IPS-15b (cell line): ENCODE data around the gene MOGAT3.

Experiments used
- H3K27me3 ChIP-seq: one replicate; pipeline ENCODE4 v1.6.1; 2013; ENCODE audit warnings: low read length; ENCODE audit not compliant: control insufficient read depth, insufficient read depth
- H3K36me3 ChIP-seq: one replicate; pipeline ENCODE4 v1.6.1; 2013; ENCODE audit warnings: low read length; ENCODE audit not compliant: control insufficient read depth, insufficient read depth
- H3K4me1 ChIP-seq: one replicate; pipeline ENCODE4 v1.6.1; 2013; ENCODE audit warnings: mild to moderate bottlenecking, low read length; ENCODE audit not compliant: control insufficient read depth, insufficient read depth
- H3K4me3 ChIP-seq: one replicate; pipeline ENCODE4 v1.5.1; 2013; ENCODE audit warnings: low read depth, low read length
- H3K9ac ChIP-seq: one replicate; pipeline ENCODE4 v1.6.1; 2013; ENCODE audit warnings: low read depth, mild to moderate bottlenecking, low read length
- H3K9me3 ChIP-seq: one replicate; pipeline ENCODE4 v1.6.1; 2013; ENCODE audit warnings: mild to moderate bottlenecking, low read length; ENCODE audit not compliant: control insufficient read depth, insufficient read depth

MOGAT3 gene

DNA sequence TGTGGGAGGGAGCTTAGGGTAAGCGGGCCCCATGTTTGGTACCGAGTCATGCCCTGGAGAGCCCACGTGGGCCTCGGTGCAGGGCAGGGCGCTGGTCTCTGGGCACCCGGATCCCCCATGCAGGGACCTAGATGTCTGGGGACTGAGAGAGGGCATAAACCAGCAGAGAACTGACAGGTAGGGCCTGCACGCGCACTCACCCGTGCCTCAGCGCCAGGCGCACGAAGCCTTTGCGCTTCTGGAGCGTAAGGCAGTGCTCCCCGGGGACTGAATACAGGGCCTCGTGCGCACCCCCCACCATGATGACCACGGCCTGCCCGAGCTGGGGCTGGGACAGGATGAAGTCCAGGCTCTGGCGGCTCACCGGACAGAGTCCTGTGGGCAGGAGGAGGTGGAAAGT, 2.8 kb downstream of the MOGAT3 start:
- Histone ChIP-seq H3K9ac (no peak overlapping the region), H3K4me1 (peaks cover 3% of the 10 kb centered on the region), H3K9me3 (no peaks in the 10 kb centered on the region), H3K36me3 (no peaks in the 10 kb centered on the region), H3K4me3 (no peak overlapping the region), H3K27me3 (peaks cover 7% of the 10 kb centered on the region)

DNA sequence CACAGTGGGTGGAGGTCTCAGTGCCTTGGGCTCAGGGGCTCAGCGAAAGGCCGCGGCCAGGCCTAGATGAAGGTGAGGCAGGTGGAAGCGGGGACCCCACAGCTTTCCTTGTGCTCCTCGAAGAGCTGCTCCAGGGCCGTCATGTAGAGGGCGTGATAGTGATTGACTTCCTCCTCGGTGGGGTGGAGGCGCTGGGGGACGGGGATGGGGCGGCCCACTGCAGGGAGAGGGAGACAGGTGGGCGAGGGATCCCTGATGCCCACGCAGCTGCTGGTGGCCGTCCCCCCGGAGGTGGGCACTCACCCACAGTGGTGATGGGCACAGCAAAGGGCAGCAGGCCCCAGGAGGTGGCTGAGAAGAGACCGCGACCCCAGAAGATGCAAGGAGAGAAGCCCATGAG, 5.0 kb downstream of the MOGAT3 start:
- Histone ChIP-seq H3K9ac (no peak overlapping the region), H3K4me1 (peaks cover 3% of the 10 kb centered on the region), H3K27me3 (no peaks in the 10 kb centered on the region), H3K36me3 (no peaks in the 10 kb centered on the region), H3K9me3 (no peaks in the 10 kb centered on the region), H3K4me3 (no peak overlapping the region)

GRCh38 chr7:101189109-101189508, 11.7 kb downstream of the MOGAT3 start:
- Histone ChIP-seq H3K36me3 (no peaks in the 10 kb centered on the region), H3K4me1 (no peaks in the 10 kb centered on the region), H3K9ac (no peak overlapping the region), H3K4me3 (no peak overlapping the region), H3K9me3 (no peaks in the 10 kb centered on the region), H3K27me3 (no peaks in the 10 kb centered on the region)

GRCh38 chr7:101186844-101187428, 13.9 kb downstream of the MOGAT3 start:
- no peaks in the 10 kb centered on the region for H3K27me3 ChIP-seq
- H3K4me3 ChIP-seq = no peak overlapping the region
- no peaks in the 10 kb centered on the region for H3K36me3 ChIP-seq
- no peak overlapping the region for H3K9ac ChIP-seq
- H3K9me3 ChIP-seq = no peaks in the 10 kb centered on the region
- no peaks in the 10 kb centered on the region for H3K4me1 ChIP-seq

DNA sequence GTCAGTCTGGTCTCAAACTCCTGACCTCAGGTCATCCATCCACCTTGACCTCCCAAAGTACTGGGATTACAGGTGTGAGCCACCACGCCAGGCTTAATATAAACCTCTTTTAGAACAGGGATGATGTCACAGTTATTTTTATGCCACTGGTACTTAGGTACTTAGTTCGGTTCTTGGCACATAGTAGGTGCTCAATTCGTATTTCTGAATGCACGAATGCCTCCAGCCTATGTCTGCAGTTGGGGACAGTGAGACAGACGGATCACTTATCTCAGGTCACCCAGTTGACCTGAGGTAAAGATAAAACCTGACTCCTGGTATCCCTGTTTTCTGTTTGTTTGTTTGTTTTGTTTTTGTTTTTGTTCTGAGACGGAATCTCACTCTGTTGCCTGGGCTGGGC, 14.6 kb downstream of the MOGAT3 start:
- no peak overlapping the region for H3K9ac ChIP-seq
- no peaks in the 10 kb centered on the region for H3K9me3 ChIP-seq
- no peak overlapping the region for H3K4me3 ChIP-seq
- H3K4me1 ChIP-seq = no peaks in the 10 kb centered on the region
- no peaks in the 10 kb centered on the region for H3K36me3 ChIP-seq
- H3K27me3 ChIP-seq = no peaks in the 10 kb centered on the region

GRCh38 chr7:101185258-101185839, 15.5 kb downstream of the MOGAT3 start:
- Histone ChIP-seq H3K4me1 (no peaks in the 10 kb centered on the region), H3K9ac (no peak overlapping the region), H3K27me3 (peaks cover 7% of the 10 kb centered on the region), H3K36me3 (no peaks in the 10 kb centered on the region), H3K4me3 (no peak overlapping the region), H3K9me3 (no peaks in the 10 kb centered on the region)

GRCh38 chr7:101180130-101180755, 20.6 kb downstream of the MOGAT3 start, which contains the start of gene NAT16:
Gene NAT16, minus strand, starts transcription at chr7:101180293. Its CDS starts 5,486 bp downstream, at chr7:101174807.
- Histone ChIP-seq H3K9me3 (no peaks in the 10 kb centered on the region), H3K9ac (peak within 1 kb of the TSS; percentile 37), H3K27me3 (peaks cover 40% of the 10 kb centered on the region), H3K4me3 (peak within 1 kb of the TSS; percentile 53), H3K36me3 (no peaks in the 10 kb centered on the region), H3K4me1 (no peaks in the 10 kb centered on the region)

GRCh38 chr7:101179713-101180112, 21.1 kb downstream of the MOGAT3 start:
- H3K9ac ChIP-seq = no peak overlapping the region
- H3K36me3 ChIP-seq = no peaks in the 10 kb centered on the region
- no peaks in the 10 kb centered on the region for H3K9me3 ChIP-seq
- H3K4me3 ChIP-seq = peak overlapping the region; percentile 53
- H3K4me1 ChIP-seq = no peaks in the 10 kb centered on the region
- peaks cover 46% of the 10 kb centered on the region for H3K27me3 ChIP-seq

DNA sequence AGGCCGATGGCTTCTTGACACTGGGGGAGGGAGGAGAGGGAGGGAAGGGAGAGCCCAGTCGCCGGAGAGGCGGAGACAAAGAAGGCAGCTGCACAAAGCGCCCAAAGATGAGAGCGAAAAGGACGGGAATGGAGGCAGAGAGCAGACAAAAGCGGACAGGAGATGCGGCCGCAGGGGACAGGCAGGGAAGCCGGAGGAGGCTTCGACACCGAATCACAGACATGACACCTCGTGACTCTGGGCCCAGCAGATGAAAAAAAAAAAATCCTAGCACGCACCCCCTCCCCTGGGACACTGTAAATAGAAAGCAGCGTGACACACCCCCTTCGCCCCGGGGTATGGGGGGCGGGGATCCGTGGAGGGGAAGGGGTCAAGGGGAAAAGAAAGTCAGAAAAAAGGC, 21.7 kb downstream of the MOGAT3 start:
- H3K9me3 ChIP-seq = no peaks in the 10 kb centered on the region
- H3K9ac ChIP-seq = no peak overlapping the region
- H3K4me1 ChIP-seq = no peaks in the 10 kb centered on the region
- H3K4me3 ChIP-seq = peak overlapping the region; percentile 53
- no peaks in the 10 kb centered on the region for H3K36me3 ChIP-seq
- H3K27me3 ChIP-seq = peaks cover 52% of the 10 kb centered on the region

DNA sequence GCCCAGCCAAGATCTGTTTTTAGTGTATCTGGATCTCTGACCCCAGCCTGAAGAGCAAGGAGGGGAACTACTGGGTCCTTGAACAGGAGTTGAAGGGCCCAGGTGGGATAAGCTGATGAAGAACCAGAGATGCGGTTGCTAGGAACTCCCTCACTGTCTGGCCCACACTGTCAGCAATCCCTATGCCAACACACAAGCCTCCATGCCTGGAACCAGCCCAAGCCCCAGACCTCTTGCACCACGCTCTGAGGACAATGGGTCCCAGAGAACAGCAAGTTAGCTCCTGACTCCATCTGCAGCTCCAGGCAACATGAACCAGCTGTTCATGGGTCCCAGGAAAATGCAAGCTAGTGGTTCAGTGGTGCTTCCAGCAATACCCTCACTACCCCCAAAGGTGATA, 23.2 kb downstream of the MOGAT3 start:
- Histone ChIP-seq H3K36me3 (no peaks in the 10 kb centered on the region), H3K9me3 (no peaks in the 10 kb centered on the region), H3K27me3 (peaks cover 66% of the 10 kb centered on the region), H3K4me3 (no peak overlapping the region), H3K9ac (no peak overlapping the region), H3K4me1 (peaks cover 4% of the 10 kb centered on the region)

- no peak overlapping the region for H3K9ac ChIP-seq
- peaks cover 82% of the 10 kb centered on the region for H3K27me3 ChIP-seq
- peaks cover 8% of the 10 kb centered on the region for H3K4me1 ChIP-seq
- no peaks in the 10 kb centered on the region for H3K36me3 ChIP-seq
- no peaks in the 10 kb centered on the region for H3K9me3 ChIP-seq
- no peak overlapping the region for H3K4me3 ChIP-seq
Measured at GRCh38 chr7:101175664-101176063, 25.2 kb downstream of the MOGAT3 start.

- Histone ChIP-seq H3K36me3 (no peaks in the 10 kb centered on the region), H3K4me3 (peak overlapping the region; percentile 69), H3K4me1 (peaks cover 16% of the 10 kb centered on the region), H3K27me3 (peaks cover 90% of the 10 kb centered on the region), H3K9ac (no peak overlapping the region), H3K9me3 (no peaks in the 10 kb centered on the region)
Measured at GRCh38 chr7:101174322-101174854, 26.4 kb downstream of the MOGAT3 start.
